Measurements from ENCODE around the gene CHST3. TPM values are rescaled to one million over a fixed set of nuclear protein-coding genes. Genes with fewer than 3 reads are reported as not detected.

CHST3 gene
- total and polyA plus RNA-seq, 8 donors: 1.5 to 26.8 (median 10.8) TPM

GRCh38 chr10:71999360-72000072 is 35.3 kb downstream of the CHST3 start:
- no peak overlapping the region for H3K4me3 ChIP-seq
- TF ChIP-seq POLR2AphosphoS5 (IDR thresholded peaks at IDR 0.05) (no peak), POLR2A (IDR thresholded peaks at IDR 0.05) (no peak), CTCF (IDR thresholded peaks at IDR 0.05) (no peak), EP300 (IDR thresholded peaks at IDR 0.05) (no peak)
- no peaks in the 10 kb centered on the region for H3K27me3 ChIP-seq
- peaks cover 0 to 2% (median 0%) of the 10 kb centered on the region in 4 donors for H3K36me3 ChIP-seq
- H3K27ac ChIP-seq: peak overlapping the region; percentile 32 to 83 (median 76)
- H3K4me1 ChIP-seq: peaks cover 39 to 86% (median 50%) of the 10 kb centered on the region in 4 donors
- 42 to 58% (median 51%) methylated on average over 15 to 21 of the region's 21 CpGs for WGBS, 5 donors
- intact Hi-C loops (cut with DNase I; ENCODE audit: low total_unique reads): no loop called here
- DNase-seq: peak in 1 of 2 donors; percentile 95
- no peaks in the 10 kb centered on the region for H3K9me3 ChIP-seq

GRCh38 chr10:72000073-72001032 is 36.2 kb downstream of the CHST3 start:
- WGBS, 5 donors: 62 to 73% (median 65%) methylated on average over 14 of the region's 14 CpGs
- Histone ChIP-seq H3K27me3 (no peaks in the 10 kb centered on the region), H3K9me3 (no peaks in the 10 kb centered on the region), H3K4me3 (no peak overlapping the region), H3K4me1 (peaks cover 39 to 80% (median 50%) of the 10 kb centered on the region in 4 donors), H3K36me3 (peaks cover 0 to 8% (median under 1%) of the 10 kb centered on the region in 4 donors), H3K27ac (peak overlapping the region; percentile 32 to 83 (median 76))
- peak in 1 of 2 donors; percentile 33 for DNase-seq
- intact Hi-C loops (cut with DNase I; ENCODE audit: low total_unique reads): no loop called here
- TF ChIP-seq POLR2AphosphoS5 (IDR thresholded peaks at IDR 0.05) (no peak), CTCF (IDR thresholded peaks at IDR 0.05) (no peak), EP300 (IDR thresholded peaks at IDR 0.05) (no peak), POLR2A (IDR thresholded peaks at IDR 0.05) (no peak)

- Histone ChIP-seq H3K4me3 (no peak overlapping the region), H3K27me3 (no peaks in the 10 kb centered on the region), H3K27ac (peak overlapping the region; percentile 30 to 83 (median 75)), H3K4me1 (peaks cover 39 to 76% (median 48%) of the 10 kb centered on the region in 4 donors), H3K9me3 (no peaks in the 10 kb centered on the region), H3K36me3 (peaks cover 2 to 12% (median 5%) of the 10 kb centered on the region in 4 donors)
- TF ChIP-seq POLR2AphosphoS5 (IDR thresholded peaks at IDR 0.05) (no peak), POLR2A (IDR thresholded peaks at IDR 0.05) (no peak)
- DNase-seq: peak; percentile 61 to 66
- WGBS, 5 donors: 17 to 48% (median 32%) methylated on average over 4 of the region's 4 CpGs
- intact Hi-C loops (cut with DNase I; ENCODE audit: low total_unique reads): no loop called here
Measured at GRCh38 chr10:72001033-72001395, 36.8 kb downstream of the CHST3 start.

- TF ChIP-seq CTCF (IDR thresholded peaks at IDR 0.05) (no peak), EP300 (IDR thresholded peaks at IDR 0.05) (no peak), POLR2A (IDR thresholded peaks at IDR 0.05) (no peak), POLR2AphosphoS5 (IDR thresholded peaks at IDR 0.05) (no peak)
- Histone ChIP-seq H3K4me3 (no peak overlapping the region), H3K36me3 (peaks cover 16 to 28% (median 20%) of the 10 kb centered on the region in 4 donors), H3K27ac (peak overlapping the region in 2 of 5 donors; percentile 79 to 83), H3K4me1 (peaks cover 37 to 72% (median 45%) of the 10 kb centered on the region in 4 donors), H3K27me3 (no peaks in the 10 kb centered on the region), H3K9me3 (no peaks in the 10 kb centered on the region)
- no peak for DNase-seq
- intact Hi-C loops (cut with DNase I; ENCODE audit: low total_unique reads): no loop called here
- WGBS, 5 donors: 69 to 87% (median 87%) methylated on average over 7 to 8 of the region's 8 CpGs
Measured at GRCh38 chr10:72002354-72003295, 38.4 kb downstream of the CHST3 start.
